ENCODE data around the gene FOXC2. TPM values are rescaled to one million over a fixed set of nuclear protein-coding genes. Genes with fewer than 3 reads are reported as not detected.

FOXC2 gene
- total RNA-seq = not detected
- 0 reads per million in 2 donors for total RNA-seq

- H3K4me3 Mint-ChIP-seq = peak within 1 kb of the TSS; percentile 50
- peaks cover 9% of the 10 kb centered on the region for H3K4me1 Mint-ChIP-seq
- DNase-seq (peak in 2 of 3 donors; percentile 26 to 32), ATAC-seq (peak; percentile 37)
- H3K9me3 ChIP-seq (ENCODE audit: control insufficient read depth, low read length, poor library complexity, severe bottlenecking) = no peaks in the 10 kb centered on the region
- H3K36me3 Mint-ChIP-seq (ENCODE audit: low read depth) = peaks cover 2% of the 10 kb centered on the region
- no peak within 1 kb of the TSS for H3K27ac Mint-ChIP-seq
- H3K27me3 Mint-ChIP-seq = peaks cover 64% of the 10 kb centered on the region
Measured at GRCh38 chr16:86566601-86566965, at the start of gene FOXC2. Gene FOXC2, plus strand, starts transcription at chr16:86566829. Its CDS starts 507 bp downstream, at chr16:86567336.

GRCh38 chr16:86517033-86517432 is 49.6 kb upstream of the FOXC2 start:
- Mint-ChIP-seq H3K4me3 (no peak overlapping the region), H3K36me3 (ENCODE audit: low read depth) (no peaks in the 10 kb centered on the region), H3K4me1 (peaks cover 8% of the 10 kb centered on the region), H3K27me3 (peaks cover 92% of the 10 kb centered on the region), H3K27ac (no peak overlapping the region)
- no peak for ATAC-seq
- no peaks in the 10 kb centered on the region for H3K9me3 ChIP-seq (ENCODE audit: control insufficient read depth, low read length, poor library complexity, severe bottlenecking)
- no peak for DNase-seq

- Mint-ChIP-seq H3K4me3 (no peak overlapping the region), H3K36me3 (ENCODE audit: low read depth) (no peaks in the 10 kb centered on the region), H3K4me1 (peaks cover 8% of the 10 kb centered on the region), H3K27ac (no peak overlapping the region), H3K27me3 (peaks cover 92% of the 10 kb centered on the region)
- no peaks in the 10 kb centered on the region for H3K9me3 ChIP-seq (ENCODE audit: control insufficient read depth, low read length, poor library complexity, severe bottlenecking)
- ATAC-seq (no peak), DNase-seq (no peak)
Measured at GRCh38 chr16:86517652-86518258, 48.9 kb upstream of the FOXC2 start.

- no peaks in the 10 kb centered on the region for H3K36me3 Mint-ChIP-seq (ENCODE audit: low read depth)
- H3K9me3 ChIP-seq (ENCODE audit: control insufficient read depth, low read length, poor library complexity, severe bottlenecking) = no peaks in the 10 kb centered on the region
- H3K27ac Mint-ChIP-seq = peak overlapping the region; percentile 53
- H3K27me3 Mint-ChIP-seq = peaks cover 84% of the 10 kb centered on the region
- H3K4me1 Mint-ChIP-seq = peaks cover 4% of the 10 kb centered on the region
- ATAC-seq = no peak
- peak overlapping the region; percentile 73 for H3K4me3 Mint-ChIP-seq
- DNase-seq = no peak
Measured at GRCh38 chr16:86519007-86519648, 47.5 kb upstream of the FOXC2 start.

GRCh38 chr16:86519649-86520316 is 46.8 kb upstream of the FOXC2 start:
- no peaks in the 10 kb centered on the region for H3K9me3 ChIP-seq (ENCODE audit: control insufficient read depth, low read length, poor library complexity, severe bottlenecking)
- Mint-ChIP-seq H3K36me3 (ENCODE audit: low read depth) (no peaks in the 10 kb centered on the region), H3K27me3 (peaks cover 78% of the 10 kb centered on the region), H3K27ac (peak overlapping the region; percentile 8), H3K4me1 (peaks cover 4% of the 10 kb centered on the region), H3K4me3 (peak overlapping the region; percentile 73)
- ATAC-seq (peak; percentile 80), DNase-seq (peak; percentile 32 to 47 (median 44))

GRCh38 chr16:86520317-86521210 is 46.1 kb upstream of the FOXC2 start:
- Mint-ChIP-seq H3K36me3 (ENCODE audit: low read depth) (no peaks in the 10 kb centered on the region), H3K4me3 (peak overlapping the region; percentile 73), H3K27ac (peak overlapping the region; percentile 8), H3K27me3 (peaks cover 70% of the 10 kb centered on the region), H3K4me1 (peaks cover 4% of the 10 kb centered on the region)
- no peaks in the 10 kb centered on the region for H3K9me3 ChIP-seq (ENCODE audit: control insufficient read depth, low read length, poor library complexity, severe bottlenecking)
- ATAC-seq = no peak
- DNase-seq = no peak

- Mint-ChIP-seq H3K27me3 (peaks cover 60% of the 10 kb centered on the region), H3K27ac (no peak overlapping the region), H3K4me1 (peaks cover 4% of the 10 kb centered on the region), H3K36me3 (ENCODE audit: low read depth) (no peaks in the 10 kb centered on the region), H3K4me3 (no peak overlapping the region)
- DNase-seq (no peak), ATAC-seq (no peak)
- H3K9me3 ChIP-seq (ENCODE audit: control insufficient read depth, low read length, poor library complexity, severe bottlenecking) = no peaks in the 10 kb centered on the region
Measured at GRCh38 chr16:86521236-86522197, 45.1 kb upstream of the FOXC2 start.

GRCh38 chr16:86522634-86523033 is 44.0 kb upstream of the FOXC2 start:
- Mint-ChIP-seq H3K36me3 (ENCODE audit: low read depth) (no peaks in the 10 kb centered on the region), H3K27me3 (peaks cover 49% of the 10 kb centered on the region), H3K27ac (no peak overlapping the region), H3K4me3 (no peak overlapping the region), H3K4me1 (peaks cover 4% of the 10 kb centered on the region)
- DNase-seq = no peak
- no peak for ATAC-seq
- H3K9me3 ChIP-seq (ENCODE audit: control insufficient read depth, low read length, poor library complexity, severe bottlenecking) = no peaks in the 10 kb centered on the region

GRCh38 chr16:86523166-86523740 is 43.4 kb upstream of the FOXC2 start:
- no peaks in the 10 kb centered on the region for H3K9me3 ChIP-seq (ENCODE audit: control insufficient read depth, low read length, poor library complexity, severe bottlenecking)
- H3K4me1 Mint-ChIP-seq = peaks cover 4% of the 10 kb centered on the region
- no peak for DNase-seq
- ATAC-seq = no peak
- H3K27ac Mint-ChIP-seq = no peak overlapping the region
- no peak overlapping the region for H3K4me3 Mint-ChIP-seq
- no peaks in the 10 kb centered on the region for H3K36me3 Mint-ChIP-seq (ENCODE audit: low read depth)
- peaks cover 43% of the 10 kb centered on the region for H3K27me3 Mint-ChIP-seq

- H3K4me1 Mint-ChIP-seq = peaks cover 4% of the 10 kb centered on the region
- no peak for DNase-seq
- H3K4me3 Mint-ChIP-seq = no peak overlapping the region
- no peak overlapping the region for H3K27ac Mint-ChIP-seq
- no peaks in the 10 kb centered on the region for H3K9me3 ChIP-seq (ENCODE audit: control insufficient read depth, low read length, poor library complexity, severe bottlenecking)
- H3K27me3 Mint-ChIP-seq = peaks cover 35% of the 10 kb centered on the region
- H3K36me3 Mint-ChIP-seq (ENCODE audit: low read depth) = no peaks in the 10 kb centered on the region
- no peak for ATAC-seq
Measured at GRCh38 chr16:86524029-86524428, 42.6 kb upstream of the FOXC2 start.

- DNase-seq = no peak
- H3K27ac Mint-ChIP-seq = no peak overlapping the region
Measured at GRCh38 chr16:86525696-86526095, 40.9 kb upstream of the FOXC2 start.

GRCh38 chr16:86527366-86527765 is 39.3 kb upstream of the FOXC2 start:
- H3K9me3 ChIP-seq (ENCODE audit: control insufficient read depth, low read length, poor library complexity, severe bottlenecking) = no peaks in the 10 kb centered on the region
- Mint-ChIP-seq H3K27ac (no peak overlapping the region), H3K4me3 (no peak overlapping the region), H3K36me3 (ENCODE audit: low read depth) (no peaks in the 10 kb centered on the region), H3K27me3 (peaks cover 6% of the 10 kb centered on the region), H3K4me1 (no peaks in the 10 kb centered on the region)
- DNase-seq (no peak), ATAC-seq (no peak)

More at GRCh38 chr16:86525696-86526095, 40.9 kb upstream of the FOXC2 start:
- ATAC-seq = no peak
- Mint-ChIP-seq H3K4me1 (no peaks in the 10 kb centered on the region), H3K36me3 (ENCODE audit: low read depth) (no peaks in the 10 kb centered on the region), H3K4me3 (no peak overlapping the region), H3K27me3 (peaks cover 18% of the 10 kb centered on the region)
- H3K9me3 ChIP-seq (ENCODE audit: control insufficient read depth, low read length, poor library complexity, severe bottlenecking) = no peaks in the 10 kb centered on the region

All from T-helper 17 cell (primary cell).